ENCODE results near the gene WDFY3.

Gene WDFY3

GRCh38 chr4:84901173-84901572 lies 65.3 kb downstream of the WDFY3 start:
- H3K27ac ChIP-seq = no peak overlapping the region
- no peak overlapping the region for H3K4me3 ChIP-seq
- TF ChIP-seq, protein P1, sequence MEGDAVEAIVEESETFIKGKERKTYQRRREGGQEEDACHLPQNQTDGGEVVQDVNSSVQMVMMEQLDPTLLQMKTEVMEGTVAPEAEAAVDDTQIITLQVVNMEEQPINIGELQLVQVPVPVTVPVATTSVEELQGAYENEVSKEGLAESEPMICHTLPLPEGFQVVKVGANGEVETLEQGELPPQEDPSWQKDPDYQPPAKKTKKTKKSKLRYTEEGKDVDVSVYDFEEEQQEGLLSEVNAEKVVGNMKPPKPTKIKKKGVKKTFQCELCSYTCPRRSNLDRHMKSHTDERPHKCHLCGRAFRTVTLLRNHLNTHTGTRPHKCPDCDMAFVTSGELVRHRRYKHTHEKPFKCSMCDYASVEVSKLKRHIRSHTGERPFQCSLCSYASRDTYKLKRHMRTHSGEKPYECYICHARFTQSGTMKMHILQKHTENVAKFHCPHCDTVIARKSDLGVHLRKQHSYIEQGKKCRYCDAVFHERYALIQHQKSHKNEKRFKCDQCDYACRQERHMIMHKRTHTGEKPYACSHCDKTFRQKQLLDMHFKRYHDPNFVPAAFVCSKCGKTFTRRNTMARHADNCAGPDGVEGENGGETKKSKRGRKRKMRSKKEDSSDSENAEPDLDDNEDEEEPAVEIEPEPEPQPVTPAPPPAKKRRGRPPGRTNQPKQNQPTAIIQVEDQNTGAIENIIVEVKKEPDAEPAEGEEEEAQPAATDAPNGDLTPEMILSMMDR (IDR thresholded peaks at IDR 0.05) = no peak
- no peak for DNase-seq (ENCODE audit: low spot score)

- no peak for DNase-seq (ENCODE audit: low spot score)
- Histone ChIP-seq H3K27ac (no peak overlapping the region), H3K4me3 (no peak overlapping the region)
- TF ChIP-seq, protein P1 (IDR thresholded peaks at IDR 0.05) = no peak
These were observed 66.9 kb downstream of the WDFY3 start for GRCh38 chr4:84899616-84900015.

DNA sequence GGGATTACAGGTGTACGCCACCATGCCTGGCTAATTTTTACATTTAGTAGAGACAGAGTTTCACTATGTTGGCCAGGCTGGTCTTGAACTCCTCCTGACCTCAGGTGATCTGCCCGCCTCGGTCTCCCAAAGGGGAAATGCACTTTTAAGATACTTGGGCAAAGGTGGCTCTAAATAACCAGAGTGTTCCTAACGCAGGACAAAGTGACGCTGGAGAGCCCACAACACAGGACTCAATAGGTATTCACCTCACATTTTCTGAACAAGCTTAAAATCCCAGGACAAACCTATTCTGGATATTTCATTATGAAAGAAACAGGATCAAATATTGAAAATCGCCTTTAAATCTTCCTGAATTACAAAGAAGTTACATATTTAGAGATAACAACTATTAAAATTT lies 69.0 kb downstream of the WDFY3 start:
- Histone ChIP-seq H3K27ac (no peak overlapping the region), H3K4me3 (no peak overlapping the region)
- no peak for DNase-seq (ENCODE audit: low spot score)
- TF ChIP-seq, protein P1 (IDR thresholded peaks at IDR 0.05) = no peak

GRCh38 chr4:84895283-84895682 lies 71.2 kb downstream of the WDFY3 start:
- DNase-seq (ENCODE audit: low spot score) = no peak
- TF ChIP-seq, protein P1 (IDR thresholded peaks at IDR 0.05) = no peak
- no peak overlapping the region for H3K27ac ChIP-seq
- no peak overlapping the region for H3K4me3 ChIP-seq

DNA sequence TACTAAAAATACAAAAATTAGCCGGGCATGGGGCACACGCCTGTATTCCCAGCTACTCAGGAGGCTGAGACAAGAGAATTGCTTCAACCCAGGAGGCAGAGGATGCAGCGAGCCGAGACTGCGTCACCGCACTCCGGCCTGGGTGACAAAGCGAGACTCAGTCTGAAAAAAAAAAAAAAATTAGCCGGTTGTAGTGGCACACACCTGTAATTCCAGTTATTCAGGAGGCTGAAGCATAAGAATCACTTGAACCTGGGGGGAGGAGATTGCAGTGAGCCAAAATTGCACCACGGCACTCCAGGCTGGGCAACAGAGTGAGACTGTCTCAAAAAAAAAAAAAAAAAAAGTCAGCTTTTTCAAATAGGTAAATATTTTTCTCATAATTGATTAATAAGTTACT lies 71.9 kb downstream of the WDFY3 start:
- TF ChIP-seq, protein P1 (IDR thresholded peaks at IDR 0.05) = no peak
- H3K4me3 ChIP-seq = no peak overlapping the region
- DNase-seq (ENCODE audit: low spot score) = no peak

GRCh38 chr4:84892950-84893349 lies 73.5 kb downstream of the WDFY3 start:
- TF ChIP-seq, protein P1 (IDR thresholded peaks at IDR 0.05) = no peak
- DNase-seq (ENCODE audit: low spot score) = no peak
- Histone ChIP-seq H3K27ac (no peak overlapping the region), H3K4me3 (no peak overlapping the region)

More for the DNA sequence above, 71.9 kb downstream of the WDFY3 start:
- H3K27ac ChIP-seq = no peak overlapping the region

DNA sequence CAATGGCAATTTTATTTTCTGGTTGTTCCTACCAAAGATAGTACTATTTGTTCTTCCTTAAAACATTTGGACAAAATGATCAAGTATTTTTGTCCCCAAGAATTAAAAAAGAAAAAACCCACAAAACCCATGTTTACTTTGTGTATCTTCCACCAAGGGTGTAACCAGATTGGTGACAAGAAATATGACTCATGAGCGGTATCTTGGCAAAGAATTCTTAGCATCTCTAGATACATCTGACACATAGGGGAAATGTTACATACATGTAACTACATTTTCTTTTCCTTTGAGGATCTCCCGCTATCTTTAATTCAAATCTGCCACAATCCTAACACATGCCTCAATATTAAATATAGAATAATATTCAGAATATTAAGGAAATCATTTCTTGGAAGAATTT lies 78.7 kb downstream of the WDFY3 start:
- TF ChIP-seq, protein P1 (IDR thresholded peaks at IDR 0.05) = no peak
- no peak for DNase-seq (ENCODE audit: low spot score)
- Histone ChIP-seq H3K4me3 (no peak overlapping the region), H3K27ac (no peak overlapping the region)

Data from coronary artery (tissue), 2 donors.